Measurements from ENCODE around the gene RPUSD1. TPM values are rescaled to one million over a fixed set of nuclear protein-coding genes. Genes with fewer than 3 reads are reported as not detected.

Gene RPUSD1
- total and polyA plus RNA-seq, 2 of the 13 experiments (the other 11 are each of a cell fraction or from before 2014, with no cell fraction given) = 13.1 to 26.2 TPM

GRCh38 chr16:784431-784830 lies 3.8 kb downstream of the RPUSD1 start:
- no TSS peak for BruUV-seq (replicated peaks)
- no peak overlapping the region for H3K9ac ChIP-seq (ENCODE audit: insufficient read depth, low read depth, low read length)
- peaks cover 11% of the 10 kb centered on the region for H3K4me1 ChIP-seq (ENCODE audit: insufficient read depth, low read length)
- DNase-seq (ENCODE audit: low spot score) (no peak), ATAC-seq (no peak), FAIRE-seq (no peak)
- no peak for TF ChIP-seq ZNF230 (CRISPR knock-in tag; IDR thresholded peaks at IDR 0.05)
- TF ChIP-seq KAT7 (CRISPR knock-in tag; IDR thresholded peaks at IDR 0.05; ENCODE audit: borderline replicate concordance) = no peak
- TF ChIP-seq ZNF558 (CRISPR knock-in tag; IDR thresholded peaks at IDR 0.05; ENCODE audit: borderline replicate concordance) = no peak
- TF ChIP-seq ZFP36L1 (CRISPR knock-in tag; IDR thresholded peaks at IDR 0.05) = no peak
- peak; percentile 50 for TF ChIP-seq AGO2 (optimal IDR thresholded peaks at IDR 0.05; ENCODE audit: low read depth, low read length)
- TF ChIP-seq PAXIP1 (CRISPR knock-in tag; conservative IDR thresholded peaks at IDR 0.05) = no peak
- H3K9me3 ChIP-seq (ENCODE audit: low read length) = no peaks in the 10 kb centered on the region
- H3K4me2 ChIP-seq (ENCODE audit: low read depth, low read length) = no peak overlapping the region
- peaks cover 3% of the 10 kb centered on the region for H3K79me2 ChIP-seq (ENCODE audit: insufficient read depth, low read length)
- intact Hi-C loops (cut with micrococcal nuclease; ENCODE audit: unreplicated experiment) (no loop called here), in situ Hi-C loops (cut with HindIII; ENCODE audit: extremely low pct_ligation_motif_present, low pct_unique_long_range_greater_than_20kb) (no loop called here)
- ChIA-PET CTCF (ENCODE audit: low intra/inter-chr PET ratio, low total read pairs) (interaction anchor here (2.2 kb wide), 1 partner anchor 72 kb away, joined by 13 read pairs; no protein-coding TSS in a partner anchor), POLR2A (interaction anchor here (0.9 to 2.0 kb wide), 2 partner anchors 23 to 72 kb away, joined by 3 to 5 read pairs; partner anchors contain the start of gene MSLN)
- no peak overlapping the region for H2AFZ ChIP-seq (ENCODE audit: low read length)
- H3K36me3 ChIP-seq (replicated peaks in 1 of 2; ENCODE audit: control insufficient read depth in 1 of 2, insufficient read depth in 2 of 2, low read length in 2 of 2) = 0 out of 5 replicates have a peak, but pooled peaks cover 0 to 6% of the 10 kb centered on the region in 2 experiments
- H3K27ac ChIP-seq (ENCODE audit: extremely low read length, insufficient read depth, low read length) = no peak overlapping the region
- H3K4me3 ChIP-seq (replicated peaks in 1 of 3; ENCODE audit: insufficient read depth in 1 of 3, low read depth in 2 of 3, low read length in 3 of 3) = no peak overlapping the region
- peaks cover 11 to 36% of the 10 kb centered on the region in 2 experiments; a peak in 4 of 5 replicates for H3K27me3 ChIP-seq (ENCODE audit: control insufficient read depth in 1 of 2, insufficient read depth in 2 of 2, low read length in 2 of 2)
- no peaks in the 10 kb centered on the region for H4K20me1 ChIP-seq (ENCODE audit: insufficient read depth, low read length)
- no CpG with 5 or more reads among the region's 19 CpGs for WGBS (ENCODE audit: low lambda C conversion rate)
